Body of pancreas (tissue), 4 donors: ENCODE results near the gene NEU4.

Source experiments
- POLR2A ChIP-seq, 3 donors: fragments of 450-650 bp; IDR thresholded peaks; one replicate each; pipeline ENCODE4 v1.6.1; 2016; ENCODE audit warnings: antibody characterized with exemption in 3 of 3, mild to moderate bottlenecking in 2 of 3
- TF ChIP-seq, protein P1 (sequence below), 7 experiments: fragments of 450-650 bp in 4 of 7; fragments of 200-600 bp in 3 of 7; sonication (generic) in 3 of 7; IDR thresholded peaks; one replicate each; pipeline ENCODE4 v1.5.1; 2016 to 2019; ENCODE audit warnings: antibody characterized with exemption in 7 of 7

DNA sequence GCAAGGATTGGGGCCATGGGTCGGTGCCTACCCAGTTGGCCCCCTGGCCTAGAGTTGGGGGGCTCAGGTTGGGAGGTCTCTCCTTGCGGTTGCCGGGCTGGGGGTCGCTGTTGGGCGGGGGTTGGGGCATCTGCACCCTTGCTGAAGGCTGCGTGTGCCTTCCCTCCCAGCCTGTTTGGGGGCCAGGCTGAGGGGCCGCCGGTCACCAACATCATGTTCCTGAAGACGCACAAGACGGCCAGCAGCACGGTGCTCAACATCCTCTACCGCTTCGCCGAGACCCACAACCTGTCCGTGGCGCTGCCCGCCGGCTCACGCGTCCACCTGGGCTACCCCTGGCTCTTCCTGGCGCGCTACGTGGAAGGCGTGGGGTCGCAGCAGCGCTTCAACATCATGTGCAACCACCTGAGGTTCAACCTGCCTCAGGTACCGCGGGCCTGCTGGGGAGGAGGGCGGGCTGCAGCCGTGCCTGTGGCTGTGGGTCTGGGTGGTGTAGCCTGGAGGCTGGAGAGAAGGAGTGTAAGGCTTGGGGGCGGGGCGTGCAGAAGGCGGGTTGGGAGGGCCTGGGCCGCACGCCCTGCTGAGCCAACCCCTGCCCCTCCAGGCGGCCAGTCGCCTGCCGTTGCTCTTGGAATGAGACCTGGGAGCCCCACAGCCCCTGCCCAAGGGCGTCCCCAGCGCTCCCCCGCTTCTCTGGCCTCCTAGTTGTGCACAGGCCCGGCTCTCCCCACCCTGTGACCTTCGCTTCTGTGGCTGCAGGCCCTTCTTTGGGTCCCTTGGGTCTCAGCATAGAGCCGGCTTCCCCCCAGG, 7.2 kb upstream of the NEU4 start:
- TF ChIP-seq POLR2A (IDR thresholded peaks at IDR 0.05), result no peak
- TF ChIP-seq, protein P1, sequence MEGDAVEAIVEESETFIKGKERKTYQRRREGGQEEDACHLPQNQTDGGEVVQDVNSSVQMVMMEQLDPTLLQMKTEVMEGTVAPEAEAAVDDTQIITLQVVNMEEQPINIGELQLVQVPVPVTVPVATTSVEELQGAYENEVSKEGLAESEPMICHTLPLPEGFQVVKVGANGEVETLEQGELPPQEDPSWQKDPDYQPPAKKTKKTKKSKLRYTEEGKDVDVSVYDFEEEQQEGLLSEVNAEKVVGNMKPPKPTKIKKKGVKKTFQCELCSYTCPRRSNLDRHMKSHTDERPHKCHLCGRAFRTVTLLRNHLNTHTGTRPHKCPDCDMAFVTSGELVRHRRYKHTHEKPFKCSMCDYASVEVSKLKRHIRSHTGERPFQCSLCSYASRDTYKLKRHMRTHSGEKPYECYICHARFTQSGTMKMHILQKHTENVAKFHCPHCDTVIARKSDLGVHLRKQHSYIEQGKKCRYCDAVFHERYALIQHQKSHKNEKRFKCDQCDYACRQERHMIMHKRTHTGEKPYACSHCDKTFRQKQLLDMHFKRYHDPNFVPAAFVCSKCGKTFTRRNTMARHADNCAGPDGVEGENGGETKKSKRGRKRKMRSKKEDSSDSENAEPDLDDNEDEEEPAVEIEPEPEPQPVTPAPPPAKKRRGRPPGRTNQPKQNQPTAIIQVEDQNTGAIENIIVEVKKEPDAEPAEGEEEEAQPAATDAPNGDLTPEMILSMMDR (IDR thresholded peaks at IDR 0.05), result no peak
